ENCODE results near the gene CDH22.

- TF ChIP-seq CTCF (IDR thresholded peaks at IDR 0.05) (no peak), POLR2A (IDR thresholded peaks at IDR 0.05) (no peak)
These were observed 77.5 kb downstream of the CDH22 start for GRCh38 chr20:46230801-46231282.
